ENCODE results near the gene SCRN2. TPM values are rescaled to one million over a fixed set of nuclear protein-coding genes. Genes with fewer than 3 reads are reported as not detected.

The SCRN2 gene
- 10 to 100 TPM; 18.3 to 53.7 (median 38.4) TPM for total RNA-seq
- 100 to 1,000 TPM in 2 of 3 donors, 1 to 10 TPM in 1; 6.3 to 136 (median 121) TPM for polyA plus RNA-seq
- long read RNA-seq, donor 1, transcript SCRN2-201 (8 exons, 1,548 nt), result major isoform, 7 of 8 reads
- long read RNA-seq, donor 1, partial matches to known transcripts, result 0 of 8 reads
- long read RNA-seq, donor 1, other reads (novel, unspliced or antisense), result 0 of 8 reads
- long read RNA-seq, donor 2, partial matches to known transcripts, result 0 of 6 reads
- long read RNA-seq, donor 2, other reads (novel, unspliced or antisense), result 0 of 6 reads
- long read RNA-seq, donor 3, partial matches to known transcripts, result 0 of 4 reads
- long read RNA-seq, donor 3, other reads (novel, unspliced or antisense), result 0 of 4 reads
- long read RNA-seq, donor 4, transcript SCRN2-201 (8 exons, 1,548 nt), result major isoform, 19 of 28 reads
- long read RNA-seq, donor 4, partial matches to known transcripts, result 3 of 28 reads
- long read RNA-seq, donor 4, other reads (novel, unspliced or antisense), result 3 of 28 reads
- long read RNA-seq, donor 5, transcript SCRN2-202 (7 exons, 1,779 nt), result minor isoform, 22 of 156 reads
- long read RNA-seq, donor 5, transcript SCRN2-201 (8 exons, 1,548 nt), result major isoform, 81 of 156 reads
- long read RNA-seq, donor 5, transcript SCRN2-212 (7 exons, 1,745 nt), result minor isoform, 15 of 156 reads
- long read RNA-seq, donor 5, partial matches to known transcripts, result 17 of 156 reads
- long read RNA-seq, donor 5, other reads (novel, unspliced or antisense), result 19 of 156 reads
- long read RNA-seq, donor 6, transcript SCRN2-201 (8 exons, 1,548 nt), result major isoform, 12 of 25 reads
- long read RNA-seq, donor 6, partial matches to known transcripts, result 1 of 25 reads
- long read RNA-seq, donor 6, other reads (novel, unspliced or antisense), result 5 of 25 reads
- long read RNA-seq, donor 7, partial matches to known transcripts, result 0 of 2 reads
- long read RNA-seq, donor 7, other reads (novel, unspliced or antisense), result 0 of 2 reads
- long read RNA-seq, donor 8, partial matches to known transcripts, result 0 of 5 reads
- long read RNA-seq, donor 8, other reads (novel, unspliced or antisense), result 0 of 5 reads
- long read RNA-seq, donor 9, partial matches to known transcripts, result 0 of 2 reads
- long read RNA-seq, donor 9, other reads (novel, unspliced or antisense), result 0 of 2 reads
- long read RNA-seq, donor 10, partial matches to known transcripts, result 0 of 4 reads
- long read RNA-seq, donor 10, other reads (novel, unspliced or antisense), result 0 of 4 reads

- peak within 1 kb of the TSS; percentile 28 to 78 (median 58) for H3K4me3 ChIP-seq
- DNase-seq, result peak; percentile 86 to 96 (median 90)
- intact Hi-C loops (cut with DNase I), result loop anchor here (2.0 to 5.0 kb wide), 2 partner anchors 50 to 126 kb away; no protein-coding TSS in a partner anchor
- peaks cover 9 to 13% of the 10 kb centered on the region in 2 donors for H3K4me1 ChIP-seq (replicated peaks in 1 of 2)
- peak within 1 kb of the TSS in 2 of 5 donors; percentile 27 to 70 for H3K27ac ChIP-seq
- 0 to 2% (median 1%) methylated on average over 17 to 55 of the region's 55 CpGs for WGBS, 4 donors
- H3K27me3 ChIP-seq, result no peaks in the 10 kb centered on the region
- H3K9me3 ChIP-seq (replicated peaks in 1 of 3), result no peaks in the 10 kb centered on the region
- TF ChIP-seq CTCF (IDR thresholded peaks at IDR 0.05) (peak; percentile 88 to 99 (median 97)), POLR2A (IDR thresholded peaks at IDR 0.05) (no peak)
- peaks cover 0 to 18% of the 10 kb centered on the region in 2 donors for H3K36me3 ChIP-seq (replicated peaks in 1 of 2)
These were observed at the start of gene SCRN2 for GRCh38 chr17:47840742-47841487. Gene SCRN2 (minus strand): TSS chr17:47841273. CDS start chr17:47840843, 430 bp downstream.

- Histone ChIP-seq H3K4me3 (no peak overlapping the region), H3K27me3 (no peaks in the 10 kb centered on the region), H3K4me1 (replicated peaks in 1 of 2) (peaks cover 5 to 13% of the 10 kb centered on the region in 2 donors), H3K36me3 (replicated peaks in 1 of 2) (no peaks in the 10 kb centered on the region), H3K9me3 (replicated peaks in 1 of 3) (no peaks in the 10 kb centered on the region), H3K27ac (no peak overlapping the region)
- intact Hi-C loops (cut with DNase I), result loop anchor here (2.0 to 5.0 kb wide), 3 partner anchors 45 to 82 kb away; partner anchors contain the start of genes CDK5RAP3 (in 1 of the 2) and SCRN2 (in 1 of the 2)
- DNase-seq, result peak; percentile 85 to 95 (median 91)
- 38 to 46% (median 42%) methylated on average over 9 to 11 of the region's 11 CpGs for WGBS, 4 donors
- TF ChIP-seq CTCF (IDR thresholded peaks at IDR 0.05), result peak; percentile 95 to 98 (median 97)
- TF ChIP-seq POLR2A (IDR thresholded peaks at IDR 0.05), result no peak
These were observed 48.9 kb upstream of the SCRN2 start for GRCh38 chr17:47889734-47890529.

- intact Hi-C loops (cut with DNase I), result loop anchor here in 1 of 2 donors (2.0 kb wide), 1 partner anchor 43 kb away; no protein-coding TSS in a partner anchor
- TF ChIP-seq POLR2A (IDR thresholded peaks at IDR 0.05), result no peak
- TF ChIP-seq CTCF (IDR thresholded peaks at IDR 0.05), result no peak
These were observed 47.2 kb upstream of the SCRN2 start for GRCh38 chr17:47888293-47888692.

More at GRCh38 chr17:47888293-47888692, 47.2 kb upstream of the SCRN2 start:
- WGBS, 4 donors, result 74 to 85% (median 84%) methylated on average over 6 of the region's 6 CpGs
- Histone ChIP-seq H3K4me3 (no peak overlapping the region), H3K4me1 (replicated peaks in 1 of 2) (peaks cover 9 to 20% of the 10 kb centered on the region in 2 donors), H3K36me3 (replicated peaks in 1 of 2) (no peaks in the 10 kb centered on the region), H3K9me3 (replicated peaks in 1 of 3) (no peaks in the 10 kb centered on the region), H3K27me3 (no peaks in the 10 kb centered on the region), H3K27ac (no peak overlapping the region)
- DNase-seq, result no peak
